Measurements from ENCODE around the gene KCNK7.

DNA sequence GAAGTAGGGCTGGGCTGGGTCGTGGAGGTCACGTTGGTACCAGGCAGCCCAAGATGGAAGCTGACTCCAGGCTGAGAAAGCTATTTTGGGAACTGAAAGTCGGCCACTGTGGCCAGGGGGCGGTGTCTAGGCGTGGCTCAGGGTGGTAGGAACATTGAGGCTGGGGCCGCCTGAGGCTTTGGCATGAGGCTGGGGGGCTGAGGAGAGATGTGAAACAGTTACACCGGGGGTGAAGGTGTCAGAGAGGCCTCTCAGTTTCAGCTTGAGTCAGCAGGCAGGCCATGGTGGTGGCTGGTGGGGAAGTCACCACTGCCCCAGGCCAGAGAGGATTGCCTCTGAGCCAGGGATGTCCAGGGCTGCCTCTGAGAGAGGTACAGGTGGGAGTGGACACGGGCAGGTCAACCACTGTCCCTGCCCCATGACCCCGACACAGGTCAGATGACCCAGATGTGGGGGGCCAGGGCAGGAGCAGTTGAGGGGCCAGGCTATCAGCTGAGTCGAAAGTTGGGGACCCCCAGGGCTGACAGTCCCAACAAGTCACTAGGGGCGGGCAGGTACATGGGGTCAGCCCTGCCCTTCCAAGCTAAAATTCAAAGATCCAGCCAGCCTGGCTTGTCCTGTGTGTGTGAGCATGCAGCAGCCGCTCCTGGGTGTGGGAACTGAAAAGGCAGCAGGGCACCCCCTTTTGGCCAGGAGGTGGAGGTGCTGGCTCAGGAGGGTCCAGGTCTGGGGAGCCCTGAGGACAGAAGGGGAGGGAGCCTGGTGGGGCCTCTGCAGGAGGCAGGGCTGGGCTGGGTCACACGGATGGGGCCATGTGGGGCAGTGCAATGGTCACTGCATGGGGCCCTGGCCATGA, 7.2 kb downstream of the KCNK7 start:
- TF ChIP-seq EZH2 (IDR thresholded peaks at IDR 0.05; ENCODE audit: borderline replicate concordance) = no peak
- peak; percentile 43 for TF ChIP-seq CTCF (IDR thresholded peaks at IDR 0.05; ENCODE audit: poor library complexity)

Measured in hepatocyte (in vitro differentiated cells).